CD4-positive, alpha-beta T cell treated with Interleukin-21 for 1 hour (primary cell): ENCODE results near the gene OTOL1.
"Not testable (repeated sequence)": the region's sequence is repeated elsewhere in the genome, so short reads cannot be mapped to it uniquely, and the experiment has no call there.

Experiments
- DNase-seq: peaks from one replicate; pipeline ENCODE4 v3.0.0-alpha.2; 2020

The OTOL1 gene

DNA sequence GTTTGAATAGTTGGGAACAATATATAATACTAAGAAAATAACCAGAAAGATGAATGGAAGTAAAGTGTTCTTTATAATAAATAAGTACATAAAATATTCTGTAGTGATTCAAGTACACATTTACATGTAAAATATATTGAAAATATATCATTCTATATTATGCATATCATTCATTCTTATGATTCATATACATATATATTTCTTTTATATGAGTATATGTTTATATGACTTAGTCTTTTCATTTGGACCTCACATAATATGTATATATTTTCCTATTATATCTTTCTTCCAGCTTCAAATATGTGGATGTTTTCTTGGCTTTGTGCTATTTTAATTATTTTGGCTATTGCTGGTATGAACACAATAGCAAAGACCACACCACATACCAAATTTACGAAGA is at the start of gene OTOL1:
Gene OTOL1, plus strand, starts transcription at position 301 of the 400 bp plus-strand sequence. Its CDS starts 0 bp downstream, at position 301.
- no peak for DNase-seq

DNA sequence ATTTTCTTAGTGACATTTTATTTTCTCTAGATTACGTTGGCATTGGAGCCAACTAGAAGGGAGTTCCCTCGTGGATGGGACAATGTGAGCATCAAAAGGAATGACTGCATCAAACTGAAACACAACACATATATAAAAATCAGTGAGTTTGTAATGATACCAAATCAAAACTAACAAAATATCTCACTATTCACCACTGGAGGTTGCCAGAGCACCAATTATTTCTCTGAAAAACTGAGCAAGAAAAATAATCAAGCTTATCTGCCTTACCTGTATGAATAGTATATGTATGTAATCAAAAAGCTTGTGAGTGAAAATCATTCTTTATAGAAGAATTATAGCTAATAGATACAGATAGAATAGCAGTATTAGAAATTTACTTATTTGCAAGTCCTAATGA is 46.8 kb upstream of the OTOL1 start:
- no peak for DNase-seq

GRCh38 chr3:161452179-161452578 is 44.4 kb upstream of the OTOL1 start:
- DNase-seq: no peak

- DNase-seq: no peak
Observed at GRCh38 chr3:161454615-161455014, 42.0 kb upstream of the OTOL1 start.

DNA sequence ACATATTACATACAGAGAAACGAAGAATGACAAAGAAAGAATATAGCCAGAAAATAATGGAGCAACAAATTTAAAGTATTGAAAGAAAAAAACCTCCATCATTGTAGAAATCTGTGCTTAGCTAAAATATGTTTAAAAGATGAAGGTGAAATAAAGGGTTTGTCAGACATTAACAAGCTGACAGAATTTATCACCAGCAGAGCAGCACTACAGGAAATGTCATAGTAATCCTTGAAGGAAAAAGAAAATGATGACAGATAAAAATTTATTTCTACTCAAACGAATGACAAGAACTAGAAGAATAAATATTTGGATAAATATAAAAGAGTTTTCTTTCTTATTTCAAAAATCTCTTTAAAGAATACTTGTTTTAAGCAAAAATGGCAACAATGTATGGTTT is 40.6 kb upstream of the OTOL1 start:
- DNase-seq: no peak

DNA sequence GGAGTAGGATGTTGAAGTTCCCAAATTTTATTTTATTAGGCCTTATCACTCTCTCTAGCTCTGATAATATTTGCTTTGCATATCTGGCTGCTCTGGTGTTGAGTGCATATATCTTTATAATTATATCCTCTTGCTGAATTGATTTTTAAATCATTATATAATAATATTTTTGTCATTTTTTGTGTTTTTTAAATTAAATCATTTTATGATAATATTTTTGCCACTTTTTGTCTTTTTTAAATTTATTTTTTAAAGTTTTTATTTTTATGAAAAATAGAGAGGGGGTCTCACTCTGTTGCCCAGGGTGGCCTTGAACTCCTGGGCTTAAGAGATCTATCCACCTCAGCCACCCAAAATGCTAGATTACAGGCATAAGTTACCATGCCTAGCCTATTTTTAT is 34.5 kb upstream of the OTOL1 start:
- DNase-seq: no peak

GRCh38 chr3:161471211-161471610 is 25.4 kb upstream of the OTOL1 start:
- DNase-seq: no peak

GRCh38 chr3:161474139-161474538 is 22.5 kb upstream of the OTOL1 start:
- DNase-seq: no peak

DNA sequence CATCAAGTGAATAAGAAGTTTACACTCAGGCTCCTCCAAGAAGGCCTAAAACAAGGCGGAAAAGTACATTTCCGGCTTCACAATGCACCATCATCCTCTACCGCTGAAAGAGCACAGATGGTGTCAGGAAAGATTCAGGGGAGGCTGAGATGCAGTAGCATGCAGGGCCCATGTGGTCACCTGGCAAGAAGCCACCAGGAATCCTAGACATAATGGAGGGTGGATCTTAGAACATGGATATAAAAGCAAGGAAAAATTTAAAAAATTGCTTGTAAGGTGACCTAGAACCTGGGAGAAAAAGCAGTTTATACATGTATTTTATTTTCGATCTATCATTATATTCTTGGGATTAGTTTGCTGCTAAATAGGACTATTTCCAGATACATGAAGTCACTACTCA is 21.9 kb upstream of the OTOL1 start:
- DNase-seq: no peak

DNA sequence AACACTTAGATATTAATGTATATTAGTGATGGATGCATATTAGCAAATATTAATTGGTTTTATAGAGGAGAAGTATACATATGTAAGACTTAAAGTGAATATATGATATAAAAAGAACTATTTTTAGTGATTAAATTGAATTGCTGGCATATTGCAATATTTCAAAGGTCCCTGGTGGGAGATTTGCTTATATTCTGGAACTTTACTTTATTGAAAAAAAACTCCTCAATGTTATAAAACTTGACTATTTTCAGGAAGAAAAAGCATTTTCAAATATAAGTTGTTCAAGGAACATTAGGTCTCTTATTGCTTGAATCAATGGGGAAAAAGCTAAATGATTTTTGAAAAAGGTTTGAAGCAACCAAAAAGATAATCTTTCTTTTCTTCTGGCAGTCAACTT is 21.4 kb upstream of the OTOL1 start:
- DNase-seq: no peak

- no peak for DNase-seq
Observed at GRCh38 chr3:161475905-161476304, 20.7 kb upstream of the OTOL1 start.

DNA sequence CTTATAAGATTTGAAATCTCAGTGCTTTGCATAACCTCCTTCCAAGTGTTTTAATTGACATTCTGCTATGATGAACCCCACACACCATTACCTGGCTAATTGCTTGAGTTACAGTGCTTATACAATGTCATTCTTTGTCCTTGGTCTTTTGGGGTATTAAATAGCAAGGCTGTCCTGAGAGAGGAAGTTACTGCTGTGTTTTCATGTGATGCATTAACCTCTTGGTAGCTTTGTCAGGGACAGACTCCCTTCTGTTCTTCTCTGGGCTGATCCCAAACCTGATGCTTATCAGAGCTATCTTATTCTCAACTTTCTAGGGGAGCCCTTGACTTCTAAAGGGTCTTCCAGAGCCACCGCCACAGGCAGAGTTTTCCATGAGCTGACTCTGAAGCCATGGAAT is 12.4 kb upstream of the OTOL1 start:
- no peak for DNase-seq

- not testable (repeated sequence) for DNase-seq
Observed at GRCh38 chr3:161488284-161488683, 8.3 kb upstream of the OTOL1 start.

GRCh38 chr3:161489395-161489794 is 7.2 kb upstream of the OTOL1 start:
- DNase-seq: no peak

GRCh38 chr3:161490845-161491244 is 5.8 kb upstream of the OTOL1 start:
- not testable (repeated sequence) for DNase-seq

GRCh38 chr3:161498259-161498921 is 1.8 kb downstream of the OTOL1 start:
- no peak for DNase-seq

DNA sequence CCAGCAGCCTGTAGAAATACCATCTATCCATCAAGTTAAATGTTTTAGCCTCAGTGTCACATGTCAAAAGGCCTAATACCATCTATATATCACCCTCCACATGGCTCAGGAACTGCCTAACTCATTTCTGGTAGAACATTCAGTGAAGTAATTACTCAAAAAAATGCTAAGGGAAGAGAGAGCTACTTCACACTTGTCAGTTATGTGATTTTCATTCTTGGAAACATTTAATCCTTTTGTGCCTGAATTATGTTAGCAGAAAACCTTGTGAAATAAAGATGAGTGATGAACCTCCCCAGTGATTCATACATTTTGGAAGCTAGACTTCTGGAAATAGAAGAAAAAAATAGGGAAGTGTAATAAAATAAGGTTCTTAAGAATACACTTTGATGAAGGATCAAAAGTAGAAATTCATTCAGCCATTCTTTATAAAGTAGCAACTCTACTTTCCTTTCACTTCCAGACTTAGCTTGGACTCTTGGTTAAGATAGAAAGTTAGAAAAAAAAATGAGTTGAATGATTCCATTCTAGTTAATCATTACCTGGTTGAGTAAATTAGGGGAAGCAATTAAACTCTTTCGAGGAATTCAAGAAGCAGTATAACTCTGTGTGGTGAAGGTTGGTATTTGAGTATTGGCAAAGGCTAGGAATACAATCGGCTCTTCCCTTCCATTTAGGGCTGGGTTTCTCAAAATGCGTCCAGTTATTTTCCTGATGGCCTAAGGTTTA is 3.6 kb downstream of the OTOL1 start:
- DNase-seq: no peak

DNA sequence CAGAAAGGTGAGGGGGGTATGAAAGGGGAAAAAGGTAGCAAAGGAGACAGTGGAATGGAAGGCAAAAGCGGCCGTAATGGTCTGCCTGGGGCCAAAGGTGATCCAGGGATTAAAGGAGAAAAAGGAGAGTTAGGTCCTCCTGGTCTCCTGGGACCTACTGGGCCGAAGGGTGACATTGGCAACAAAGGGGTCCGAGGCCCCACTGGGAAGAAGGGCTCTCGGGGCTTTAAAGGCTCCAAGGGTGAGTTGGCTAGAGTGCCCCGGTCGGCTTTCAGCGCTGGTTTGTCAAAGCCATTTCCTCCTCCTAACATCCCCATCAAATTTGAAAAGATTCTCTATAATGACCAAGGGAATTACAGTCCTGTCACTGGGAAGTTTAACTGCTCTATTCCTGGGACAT is 6.7 kb downstream of the OTOL1 start:
- no peak for DNase-seq

GRCh38 chr3:161508852-161509477 is 12.4 kb downstream of the OTOL1 start:
- DNase-seq: peak; percentile 3

DNA sequence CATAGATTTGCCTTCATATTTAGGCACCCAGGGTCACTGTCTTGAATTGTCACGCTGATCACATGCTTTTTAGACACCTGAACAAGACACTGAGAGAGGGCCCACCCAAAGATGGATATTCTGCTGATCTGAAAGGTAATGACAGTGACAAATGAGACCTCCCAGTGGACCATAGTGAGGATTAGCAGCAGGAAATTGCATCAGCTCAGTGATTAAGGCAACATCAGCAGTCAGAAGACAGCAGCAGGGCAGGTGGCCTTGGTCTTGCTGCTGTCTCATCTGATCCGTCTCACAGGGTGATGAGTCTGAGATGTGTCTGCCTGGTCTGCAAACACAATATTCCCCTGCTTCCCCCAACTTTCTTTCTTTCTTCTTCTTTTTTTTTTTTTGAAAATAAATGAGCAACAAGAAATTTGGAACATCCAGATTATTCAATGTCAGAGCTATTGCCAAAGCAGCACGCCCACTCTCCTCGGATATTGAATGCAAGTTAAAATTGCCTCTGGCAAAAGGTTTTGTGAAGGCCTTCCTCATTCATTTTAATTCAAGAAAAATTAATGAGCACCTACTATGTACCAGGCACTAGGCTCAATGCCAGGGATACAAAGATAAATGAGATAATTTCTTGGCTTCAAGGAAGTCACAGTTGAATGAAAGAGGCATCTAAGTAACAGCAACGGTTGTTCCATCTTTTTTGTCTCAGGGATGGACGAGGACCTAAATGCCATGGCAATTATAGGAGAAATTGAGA is 14.1 kb downstream of the OTOL1 start:
- no peak for DNase-seq

DNA sequence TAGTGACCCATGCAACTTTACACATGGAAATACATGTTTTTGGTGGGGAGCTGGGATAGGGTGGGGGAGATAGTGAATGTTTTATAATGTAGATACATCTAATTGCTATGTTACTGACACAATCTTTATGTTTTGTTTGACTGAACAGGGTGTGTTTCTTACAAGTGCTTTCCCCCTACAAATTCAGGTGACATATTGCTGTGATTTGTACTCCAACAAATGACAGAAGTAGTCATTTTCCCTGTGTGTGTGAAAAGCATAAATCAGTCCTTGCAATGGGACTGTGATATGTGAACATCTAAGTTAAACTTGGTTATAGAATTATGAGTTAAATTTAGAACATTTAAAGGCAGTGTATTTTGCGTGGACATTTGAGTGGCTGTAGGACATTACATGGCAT is 27.3 kb downstream of the OTOL1 start:
- DNase-seq: no peak

DNA sequence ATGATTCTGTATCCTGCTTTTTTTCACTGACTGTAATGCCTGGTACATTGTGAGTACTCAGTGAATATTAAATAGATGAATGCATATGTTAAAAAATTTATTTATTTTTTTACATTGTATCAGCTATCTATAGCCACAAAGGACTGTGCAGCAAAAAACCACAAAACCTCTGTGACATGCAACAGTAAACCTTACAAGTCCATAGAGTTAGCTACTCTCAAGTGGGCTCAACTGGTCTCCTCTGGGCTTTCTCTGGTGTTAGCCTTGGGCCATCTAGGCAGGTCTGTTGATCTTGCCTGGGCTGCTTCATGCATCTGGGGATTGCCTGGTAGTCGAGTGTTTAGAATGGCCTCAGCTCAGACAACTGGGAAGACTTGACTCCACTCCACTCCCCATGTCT is 35.3 kb downstream of the OTOL1 start:
- DNase-seq: no peak

GRCh38 chr3:161540594-161540993 is 44.0 kb downstream of the OTOL1 start:
- no peak for DNase-seq

DNA sequence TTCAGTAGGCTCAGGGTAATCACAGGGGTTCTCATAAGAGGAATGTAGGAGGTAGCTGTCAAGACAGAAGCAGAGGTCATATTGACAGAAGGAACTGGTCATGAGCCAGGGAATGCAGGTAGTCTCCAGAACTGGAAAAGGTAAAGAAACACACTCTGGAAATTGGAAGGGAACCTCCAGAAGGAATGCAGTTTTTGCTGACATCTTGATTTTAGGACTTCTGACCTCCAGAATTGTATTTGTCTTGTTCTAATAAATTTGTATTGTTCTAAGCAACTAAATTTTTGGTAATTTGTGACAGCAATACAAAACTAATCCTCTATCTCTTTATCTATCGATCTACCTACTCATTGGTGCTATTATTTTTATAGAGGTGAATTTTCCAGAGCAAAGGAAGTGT is 49.2 kb downstream of the OTOL1 start:
- no peak for DNase-seq
